ENCODE results near the gene DNAJC17. TPM values are rescaled to one million over a fixed set of nuclear protein-coding genes. Genes with fewer than 3 reads are reported as not detected.

The DNAJC17 gene
- total RNA-seq, 1 experiment from 2014 or later, result 39.3 TPM

- ChIA-PET POLR2A (no interaction called here), CTCF (interaction anchor here (1.0 kb wide), 1 partner anchor 19 kb away, joined by 3 read pairs; no protein-coding TSS in a partner anchor)
- intact Hi-C loops (cut with micrococcal nuclease; ENCODE audit: unreplicated experiment), result no loop called here
Measured at GRCh38 chr15:40838756-40839155, 31.5 kb upstream of the DNAJC17 start.

DNA sequence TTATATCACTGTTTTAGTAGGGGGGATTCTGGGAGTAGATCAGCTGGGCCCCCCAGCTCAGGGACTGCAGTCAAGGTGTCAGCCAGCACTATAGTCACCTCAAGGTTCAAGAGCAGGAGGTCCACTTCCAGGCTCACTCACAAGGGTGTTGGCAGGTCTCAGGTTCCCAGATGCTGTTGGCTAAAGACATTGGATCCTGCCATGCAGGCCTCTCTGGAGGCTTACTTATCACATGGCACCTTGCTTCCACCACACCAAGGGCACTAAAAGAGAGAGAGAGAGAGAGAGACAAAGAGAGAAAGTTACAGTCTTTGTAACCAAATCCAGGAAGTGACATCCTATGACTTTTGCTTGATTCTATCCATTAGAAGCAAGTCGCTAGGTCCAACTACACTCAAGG is 28.7 kb upstream of the DNAJC17 start:
- Histone ChIP-seq H3K4me1 (ENCODE audit: control insufficient read depth, insufficient read depth, low read length) (peaks cover 4% of the 10 kb centered on the region; the same call in 1 of the 2 replicates), H3K9me3 (ENCODE audit: control insufficient read depth, insufficient read depth, low read depth, low read length) (no peaks in the 10 kb centered on the region), H3K36me3 (ENCODE audit: control insufficient read depth, insufficient read depth, low read length) (no peaks in the 10 kb centered on the region), H3K27ac (ENCODE audit: low read length) (no peak overlapping the region), H3K27me3 (ENCODE audit: control insufficient read depth, insufficient read depth, low read length) (no peaks in the 10 kb centered on the region; the same call in 1 of the 2 replicates), H3K4me3 (ENCODE audit: low read depth in 2 of 2, low read length in 2 of 2) (no peak overlapping the region)
- intact Hi-C loops (cut with micrococcal nuclease; ENCODE audit: unreplicated experiment), result no loop called here
- DNase-seq (ENCODE audit: low read depth, low spot score), result no peak
- in situ Hi-C loops (cut with HindIII; ENCODE audit: low pct_unique_long_range_greater_than_20kb, low sequenced_read_pairs), result no loop called here
- ChIA-PET POLR2A (interaction anchor here (0.6 kb wide), 1 partner anchor 11 kb away, joined by 3 read pairs; no protein-coding TSS in a partner anchor), CTCF (no interaction called here)
- BruUV-seq (replicated peaks), result no TSS peak
- ATAC-seq, result no peak
- TF ChIP-seq SIN3A (IDR thresholded peaks at IDR 0.05; ENCODE audit: borderline replicate concordance, insufficient read depth, low read depth, low read length) (no peak), TCF7L2 (IDR thresholded peaks at IDR 0.05; ENCODE audit: low read depth, low read length) (no peak), CTCF (IDR thresholded peaks at IDR 0.05) (no peak), REST (IDR thresholded peaks at IDR 0.05; ENCODE audit: insufficient read depth in 1 of 2, low read depth in 2 of 2, low read length in 1 of 2) (no peak), POLR2AphosphoS5 (IDR thresholded peaks at IDR 0.05; ENCODE audit: low read depth, low read length) (no peak)

More at GRCh38 chr15:40838756-40839155, 31.5 kb upstream of the DNAJC17 start:
- no peak overlapping the region for H3K27ac ChIP-seq (ENCODE audit: low read length)
- H3K36me3 ChIP-seq (ENCODE audit: control insufficient read depth, insufficient read depth, low read length), result peaks cover 2% of the 10 kb centered on the region; the same call in 1 of the 2 replicates
- ATAC-seq, result no peak
- H3K27me3 ChIP-seq (ENCODE audit: control insufficient read depth, insufficient read depth, low read length), result peaks cover 5% of the 10 kb centered on the region; the same call in 1 of the 2 replicates
- in situ Hi-C loops (cut with HindIII; ENCODE audit: low pct_unique_long_range_greater_than_20kb, low sequenced_read_pairs), result no loop called here
- TF ChIP-seq SIN3A (IDR thresholded peaks at IDR 0.05; ENCODE audit: borderline replicate concordance, insufficient read depth, low read depth, low read length) (no peak), CTCF (IDR thresholded peaks at IDR 0.05) (no peak), REST (IDR thresholded peaks at IDR 0.05; ENCODE audit: insufficient read depth in 1 of 2, low read depth in 2 of 2, low read length in 1 of 2) (no peak), TCF7L2 (IDR thresholded peaks at IDR 0.05; ENCODE audit: low read depth, low read length) (no peak), POLR2AphosphoS5 (IDR thresholded peaks at IDR 0.05; ENCODE audit: low read depth, low read length) (no peak)
- BruUV-seq (replicated peaks), result no TSS peak
- peaks cover 4% of the 10 kb centered on the region; the same call in 1 of the 2 replicates for H3K4me1 ChIP-seq (ENCODE audit: control insufficient read depth, insufficient read depth, low read length)
- no peak overlapping the region for H3K4me3 ChIP-seq (ENCODE audit: low read depth in 2 of 2, low read length in 2 of 2)
- no peaks in the 10 kb centered on the region for H3K9me3 ChIP-seq (ENCODE audit: control insufficient read depth, insufficient read depth, low read depth, low read length)
- no peak for DNase-seq (ENCODE audit: low read depth, low spot score)
